ENCODE data around the gene TLX2.
A peak's percentile ranks its signal among the peaks of the same experiment; 100 is the strongest.

TLX2 gene

GRCh38 chr2:74503506-74504475, 10.5 kb upstream of the TLX2 start:
- no peak for TF ChIP-seq EZH2 (IDR thresholded peaks at IDR 0.05; ENCODE audit: borderline replicate concordance, low read depth, low read length, severe bottlenecking)
- TF ChIP-seq CTCF (IDR thresholded peaks at IDR 0.05; ENCODE audit: borderline replicate concordance, extremely low read depth, low read length, poor library complexity, severe bottlenecking): no peak
- H3K9ac ChIP-seq (ENCODE audit: low read depth, low read length): no peak overlapping the region
- ATAC-seq (ENCODE audit: insufficient read depth, low read depth) (no peak), DNase-seq (no peak)
- no peak overlapping the region for H3K4me2 ChIP-seq (ENCODE audit: insufficient read depth, low read length)
- no peaks in the 10 kb centered on the region for H3K9me3 ChIP-seq (ENCODE audit: insufficient read depth, low read length, severe bottlenecking)
- H3K27ac ChIP-seq (ENCODE audit: low read length): no peak overlapping the region
- no peaks in the 10 kb centered on the region for H4K20me1 ChIP-seq (ENCODE audit: insufficient read depth, low read length)
- peaks cover 11% of the 10 kb centered on the region for H3K36me3 ChIP-seq (ENCODE audit: insufficient read depth, low read length)
- peaks cover 19% of the 10 kb centered on the region for H3K79me2 ChIP-seq (ENCODE audit: insufficient read depth, low read length)
- no peak overlapping the region for H3K4me3 ChIP-seq (ENCODE audit: low read depth in 1 of 2, low read length in 2 of 2)
- H2AFZ ChIP-seq (ENCODE audit: low read depth, low read length): no peak overlapping the region
- peaks cover 41% of the 10 kb centered on the region for H3K4me1 ChIP-seq (ENCODE audit: insufficient read depth, low read length)
- no peaks in the 10 kb centered on the region for H3K27me3 ChIP-seq (ENCODE audit: insufficient read depth, low read length, poor library complexity)

- TF ChIP-seq CTCF (IDR thresholded peaks at IDR 0.05; ENCODE audit: borderline replicate concordance, extremely low read depth, low read length, poor library complexity, severe bottlenecking) (no peak), EZH2 (IDR thresholded peaks at IDR 0.05; ENCODE audit: borderline replicate concordance, low read depth, low read length, severe bottlenecking) (no peak)
- no peak overlapping the region for H2AFZ ChIP-seq (ENCODE audit: low read depth, low read length)
- H3K36me3 ChIP-seq (ENCODE audit: insufficient read depth, low read length): peaks cover 11% of the 10 kb centered on the region
- H3K9me3 ChIP-seq (ENCODE audit: insufficient read depth, low read length, severe bottlenecking): no peaks in the 10 kb centered on the region
- no peak for DNase-seq
- H3K27ac ChIP-seq (ENCODE audit: low read length): no peak overlapping the region
- peaks cover 14% of the 10 kb centered on the region for H3K79me2 ChIP-seq (ENCODE audit: insufficient read depth, low read length)
- H3K4me2 ChIP-seq (ENCODE audit: insufficient read depth, low read length): no peak overlapping the region
- no peaks in the 10 kb centered on the region for H4K20me1 ChIP-seq (ENCODE audit: insufficient read depth, low read length)
- H3K4me3 ChIP-seq (ENCODE audit: low read depth in 1 of 2, low read length in 2 of 2): no peak overlapping the region
- peaks cover 36% of the 10 kb centered on the region for H3K4me1 ChIP-seq (ENCODE audit: insufficient read depth, low read length)
- no peak for ATAC-seq (ENCODE audit: insufficient read depth, low read depth)
- no peaks in the 10 kb centered on the region for H3K27me3 ChIP-seq (ENCODE audit: insufficient read depth, low read length, poor library complexity)
- H3K9ac ChIP-seq (ENCODE audit: low read depth, low read length): no peak overlapping the region
Measured at GRCh38 chr2:74504591-74504990, 9.7 kb upstream of the TLX2 start.

GRCh38 chr2:74505448-74506246, 8.6 kb upstream of the TLX2 start:
- no peak overlapping the region for H3K27ac ChIP-seq (ENCODE audit: low read length)
- peak overlapping the region in 1 of 2 experiments; percentile 29; a peak in 2 of 4 replicates for H3K4me3 ChIP-seq (ENCODE audit: low read depth in 1 of 2, low read length in 2 of 2)
- H2AFZ ChIP-seq (ENCODE audit: low read depth, low read length): no peak overlapping the region
- ATAC-seq (ENCODE audit: insufficient read depth, low read depth): no peak
- DNase-seq: no peak
- H4K20me1 ChIP-seq (ENCODE audit: insufficient read depth, low read length): no peaks in the 10 kb centered on the region
- H3K4me1 ChIP-seq (ENCODE audit: insufficient read depth, low read length): peaks cover 36% of the 10 kb centered on the region
- TF ChIP-seq EZH2 (IDR thresholded peaks at IDR 0.05; ENCODE audit: borderline replicate concordance, low read depth, low read length, severe bottlenecking) (no peak), CTCF (IDR thresholded peaks at IDR 0.05; ENCODE audit: borderline replicate concordance, extremely low read depth, low read length, poor library complexity, severe bottlenecking) (no peak)
- peak overlapping the region; percentile 5; the same call in 1 of the 2 replicates for H3K9ac ChIP-seq (ENCODE audit: low read depth, low read length)
- H3K36me3 ChIP-seq (ENCODE audit: insufficient read depth, low read length): peaks cover 11% of the 10 kb centered on the region
- no peaks in the 10 kb centered on the region for H3K9me3 ChIP-seq (ENCODE audit: insufficient read depth, low read length, severe bottlenecking)
- no peaks in the 10 kb centered on the region for H3K27me3 ChIP-seq (ENCODE audit: insufficient read depth, low read length, poor library complexity)
- H3K4me2 ChIP-seq (ENCODE audit: insufficient read depth, low read length): peak overlapping the region; percentile 49
- H3K79me2 ChIP-seq (ENCODE audit: insufficient read depth, low read length): peaks cover 14% of the 10 kb centered on the region
